Measurements from ENCODE around the gene FXYD3. TPM values are rescaled to one million over a fixed set of nuclear protein-coding genes. Genes with fewer than 3 reads are reported as not detected.

FXYD3 gene
- total and polyA plus RNA-seq, 2 of the 13 experiments (the other 11 are each of a cell fraction or from before 2014, with no cell fraction given) = 4.9 TPM; not detected in 1

GRCh38 chr19:35135389-35135909 lies 19.8 kb downstream of the FXYD3 start (continued):
- no peak for TF ChIP-seq BRCA1 (CRISPR knock-in tag; IDR thresholded peaks at IDR 0.05)
- TF ChIP-seq SNAPC2 (CRISPR knock-in tag; IDR thresholded peaks at IDR 0.05) = no peak
- TF ChIP-seq NRL (CRISPR knock-in tag; IDR thresholded peaks at IDR 0.05; ENCODE audit: borderline replicate concordance) = no peak
- no peak for TF ChIP-seq SNAPC5 (CRISPR knock-in tag; IDR thresholded peaks at IDR 0.05; ENCODE audit: borderline replicate concordance)
- TF ChIP-seq KLF16 (CRISPR knock-in tag; IDR thresholded peaks at IDR 0.05) = 0 out of 4 replicates have a peak, but pooled peaks of 1 of the 2 experiments have one; percentile 34
- TF ChIP-seq ZNF335 (CRISPR knock-in tag; IDR thresholded peaks at IDR 0.05) = peak; percentile 53; the same call in 1 of the 2 replicates
- TF ChIP-seq ZNF580 (CRISPR knock-in tag; IDR thresholded peaks at IDR 0.05; ENCODE audit: borderline replicate concordance, low read depth) = peak; percentile 56; the same call in 1 of the 2 replicates
- TF ChIP-seq FOXA3 (CRISPR knock-in tag; IDR thresholded peaks at IDR 0.05) = peak; percentile 35; the same call in 1 of the 2 replicates
- no peak for TF ChIP-seq SMAD3 (CRISPR knock-in tag; IDR thresholded peaks at IDR 0.05)
- no peak for TF ChIP-seq TMF1 (CRISPR knock-in tag; IDR thresholded peaks at IDR 0.05; ENCODE audit: low read depth)
- TF ChIP-seq, protein P1, sequence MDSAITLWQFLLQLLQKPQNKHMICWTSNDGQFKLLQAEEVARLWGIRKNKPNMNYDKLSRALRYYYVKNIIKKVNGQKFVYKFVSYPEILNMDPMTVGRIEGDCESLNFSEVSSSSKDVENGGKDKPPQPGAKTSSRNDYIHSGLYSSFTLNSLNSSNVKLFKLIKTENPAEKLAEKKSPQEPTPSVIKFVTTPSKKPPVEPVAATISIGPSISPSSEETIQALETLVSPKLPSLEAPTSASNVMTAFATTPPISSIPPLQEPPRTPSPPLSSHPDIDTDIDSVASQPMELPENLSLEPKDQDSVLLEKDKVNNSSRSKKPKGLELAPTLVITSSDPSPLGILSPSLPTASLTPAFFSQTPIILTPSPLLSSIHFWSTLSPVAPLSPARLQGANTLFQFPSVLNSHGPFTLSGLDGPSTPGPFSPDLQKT (CRISPR knock-in tag; IDR thresholded peaks at IDR 0.05; ENCODE audit: borderline replicate concordance) = no peak
- TF ChIP-seq CAMTA2 (CRISPR knock-in tag; IDR thresholded peaks at IDR 0.05; ENCODE audit: borderline replicate concordance) = no peak
- TF ChIP-seq HNRNPK (IDR thresholded peaks at IDR 0.05; ENCODE audit: low read depth, low read length, poor library complexity, severe bottlenecking) = no peak
- peak; percentile 46 for TF ChIP-seq GABPB1 (CRISPR knock-in tag; IDR thresholded peaks at IDR 0.05)
- TF ChIP-seq RXRB (CRISPR knock-in tag; IDR thresholded peaks at IDR 0.05; ENCODE audit: borderline replicate concordance) = peak; percentile 72; the same call in 1 of the 2 replicates
- no peak for TF ChIP-seq TRIM24 (CRISPR knock-in tag; IDR thresholded peaks at IDR 0.05)
- TF ChIP-seq ZNF251 (CRISPR knock-in tag; IDR thresholded peaks at IDR 0.05) = no peak
- no peak for TF ChIP-seq ZFYVE20 (CRISPR knock-in tag; IDR thresholded peaks at IDR 0.05; ENCODE audit: borderline replicate concordance, low read depth)
- TF ChIP-seq ZNF589 (CRISPR knock-in tag; conservative IDR thresholded peaks at IDR 0.05) = no peak
- no peak for TF ChIP-seq ZNF773 (CRISPR knock-in tag; IDR thresholded peaks at IDR 0.05; ENCODE audit: borderline replicate concordance)
- no peak for TF ChIP-seq SMYD3 (CRISPR knock-in tag; IDR thresholded peaks at IDR 0.05)
- no peak for TF ChIP-seq SRSF4 (IDR thresholded peaks at IDR 0.05; ENCODE audit: low read depth, low read length, poor library complexity, severe bottlenecking)
- TF ChIP-seq HNRNPLL (IDR thresholded peaks at IDR 0.05; ENCODE audit: low read depth, low read length, poor library complexity, severe bottlenecking) = peak; percentile 18
- TF ChIP-seq NFATC3 (CRISPR knock-in tag; IDR thresholded peaks at IDR 0.05) = no peak
- TF ChIP-seq ZNF678 (CRISPR knock-in tag; IDR thresholded peaks at IDR 0.05) = no peak
- no peak for TF ChIP-seq ZFP36L1 (CRISPR knock-in tag; IDR thresholded peaks at IDR 0.05)
- TF ChIP-seq RAD21 (CRISPR knock-in tag; IDR thresholded peaks at IDR 0.05) = peak; percentile 87
- no peak for TF ChIP-seq ZNF138 (CRISPR knock-in tag; IDR thresholded peaks at IDR 0.05; ENCODE audit: low read depth)
